ENCODE data around the gene LOX.

LOX gene, protein sequence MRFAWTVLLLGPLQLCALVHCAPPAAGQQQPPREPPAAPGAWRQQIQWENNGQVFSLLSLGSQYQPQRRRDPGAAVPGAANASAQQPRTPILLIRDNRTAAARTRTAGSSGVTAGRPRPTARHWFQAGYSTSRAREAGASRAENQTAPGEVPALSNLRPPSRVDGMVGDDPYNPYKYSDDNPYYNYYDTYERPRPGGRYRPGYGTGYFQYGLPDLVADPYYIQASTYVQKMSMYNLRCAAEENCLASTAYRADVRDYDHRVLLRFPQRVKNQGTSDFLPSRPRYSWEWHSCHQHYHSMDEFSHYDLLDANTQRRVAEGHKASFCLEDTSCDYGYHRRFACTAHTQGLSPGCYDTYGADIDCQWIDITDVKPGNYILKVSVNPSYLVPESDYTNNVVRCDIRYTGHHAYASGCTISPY

DNA sequence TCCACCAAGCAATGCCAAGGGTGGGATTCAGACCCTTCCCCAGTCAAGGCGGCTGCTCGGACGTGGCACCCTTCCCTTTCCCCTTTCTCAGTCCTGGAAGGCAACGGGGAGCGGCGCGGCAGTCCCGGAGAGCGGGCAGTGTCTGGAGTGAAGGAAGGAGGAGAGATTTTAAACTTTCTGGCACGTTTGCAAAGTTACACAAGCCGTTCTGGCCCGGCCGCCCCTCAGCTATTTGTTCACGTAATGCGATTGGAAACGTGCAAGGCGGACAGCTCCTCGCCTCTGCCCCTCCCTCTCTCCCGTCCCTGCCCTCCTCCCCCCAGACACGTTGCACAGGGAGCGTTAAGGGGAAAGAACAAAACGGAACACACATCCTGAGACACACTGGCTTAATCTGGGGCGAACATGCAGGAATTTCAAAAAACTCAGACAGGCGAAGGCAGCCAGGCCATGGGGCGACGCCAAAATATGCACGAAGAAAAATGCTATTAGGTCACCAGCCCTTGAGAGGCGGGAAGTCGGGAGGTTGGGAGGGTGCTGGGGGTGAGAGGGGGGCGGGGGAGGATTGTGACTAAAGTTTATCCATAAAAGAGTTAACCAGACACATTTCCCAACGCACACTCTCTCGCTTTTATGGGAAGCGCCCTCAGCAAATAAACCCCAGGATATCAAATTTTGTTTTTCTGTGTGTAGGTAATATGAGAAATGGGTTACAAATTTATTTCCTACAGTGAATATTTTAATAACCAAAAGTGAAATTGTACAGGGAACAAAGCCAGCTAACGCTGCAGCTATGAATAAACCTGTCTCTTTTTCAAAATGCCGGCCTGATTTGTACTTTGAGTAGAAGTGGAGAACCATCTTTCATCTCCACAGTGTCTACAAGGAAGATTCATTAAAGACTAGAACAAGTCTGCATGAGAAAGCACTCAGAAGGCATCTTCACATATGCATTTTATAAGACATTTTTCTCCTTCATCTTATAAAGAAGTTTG is at the start of gene LOX:
Gene LOX, minus strand, starts transcription at position 144 of the 995 bp plus-strand sequence. CDS start 274 bp downstream, outside the sequence.
- H3K79me2 ChIP-seq (ENCODE audit: control insufficient read depth, insufficient read depth, low read length, unreplicated experiment): peaks cover 46% of the 10 kb centered on the region
- H3K27me3 ChIP-seq (ENCODE audit: insufficient read depth, low read length): no peaks in the 10 kb centered on the region
- peaks cover 17% of the 10 kb centered on the region for H3K36me3 ChIP-seq (ENCODE audit: insufficient read depth, low read length)
- peak within 1 kb of the TSS; percentile 96 for H3K4me3 ChIP-seq (ENCODE audit: low read depth, low read length)
- H3K4me1 ChIP-seq (ENCODE audit: control insufficient read depth, insufficient read depth, low read length, unreplicated experiment): peaks cover 41% of the 10 kb centered on the region
- H2AFZ ChIP-seq (ENCODE audit: low read length, unreplicated experiment): peak within 1 kb of the TSS; percentile 89
- peak within 1 kb of the TSS; percentile 88 for H3K27ac ChIP-seq (ENCODE audit: low read depth, low read length)

DNA sequence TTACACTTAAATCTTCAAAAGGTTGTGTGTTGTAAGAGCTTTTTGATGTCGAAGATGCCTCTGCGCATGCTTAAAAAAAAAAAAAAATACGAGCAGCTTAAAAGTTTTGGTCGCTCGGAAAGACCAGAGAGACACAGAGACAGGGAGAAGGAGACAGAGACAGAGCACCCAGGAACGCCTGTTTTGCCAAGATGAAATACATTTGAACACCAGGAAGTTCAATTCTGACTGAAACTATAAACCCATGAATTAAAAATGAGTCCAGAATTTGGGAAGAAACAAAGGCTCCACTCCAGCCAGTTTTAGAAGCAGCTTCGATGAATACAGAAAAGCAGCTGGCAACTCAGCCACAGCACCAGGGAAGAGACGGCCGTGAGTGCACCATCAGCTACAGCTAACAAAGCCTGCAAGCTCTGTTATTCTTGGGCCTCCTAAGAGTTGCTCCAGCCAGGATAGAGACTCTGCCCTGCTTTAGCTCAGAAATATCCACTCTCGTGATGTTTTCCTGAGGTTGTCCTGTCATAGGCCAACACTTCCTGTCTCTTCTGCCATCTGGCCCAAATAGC is 48.8 kb upstream of the LOX start:
- no peak overlapping the region for H3K4me3 ChIP-seq (ENCODE audit: low read depth, low read length)
- no peaks in the 10 kb centered on the region for H3K27me3 ChIP-seq (ENCODE audit: insufficient read depth, low read length)
- H3K4me1 ChIP-seq (ENCODE audit: control insufficient read depth, insufficient read depth, low read length, unreplicated experiment): peaks cover 7% of the 10 kb centered on the region
- peak overlapping the region; percentile 4; the same call in 1 of the 2 replicates for H3K27ac ChIP-seq (ENCODE audit: low read depth, low read length)
- H3K79me2 ChIP-seq (ENCODE audit: control insufficient read depth, insufficient read depth, low read length, unreplicated experiment): no peaks in the 10 kb centered on the region
- H3K36me3 ChIP-seq (ENCODE audit: insufficient read depth, low read length): no peaks in the 10 kb centered on the region
- no peak overlapping the region for H2AFZ ChIP-seq (ENCODE audit: low read length, unreplicated experiment)

DNA sequence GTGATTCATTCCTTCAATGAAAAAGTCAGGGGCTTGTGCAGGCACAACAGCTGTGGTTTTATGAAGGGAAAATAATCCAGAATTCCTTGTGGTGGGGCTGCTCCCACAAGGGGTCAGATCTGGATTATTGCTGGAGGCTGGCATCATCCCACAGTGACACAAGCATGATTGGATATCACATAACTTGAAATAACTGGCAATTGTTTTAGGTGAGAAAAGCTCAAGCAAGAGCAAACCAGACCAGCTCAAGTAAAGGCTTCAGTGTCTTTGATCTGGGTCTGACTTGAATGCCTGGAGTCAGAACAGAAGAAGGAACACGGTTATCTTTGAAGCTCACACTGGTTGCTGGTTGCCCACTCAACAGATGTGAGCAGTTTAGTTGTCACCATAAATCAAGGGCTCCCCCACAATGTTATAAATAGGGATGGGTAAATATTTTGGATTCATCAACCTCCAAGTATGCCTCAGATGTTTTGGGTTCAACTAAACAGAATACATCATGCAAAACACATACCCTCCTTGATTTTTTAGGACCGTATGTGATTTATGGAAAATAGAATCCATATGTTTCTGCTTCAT is 48.2 kb upstream of the LOX start:
- no peak overlapping the region for H3K4me3 ChIP-seq (ENCODE audit: low read depth, low read length)
- H3K36me3 ChIP-seq (ENCODE audit: insufficient read depth, low read length): no peaks in the 10 kb centered on the region
- H3K4me1 ChIP-seq (ENCODE audit: control insufficient read depth, insufficient read depth, low read length, unreplicated experiment): peaks cover 12% of the 10 kb centered on the region
- H2AFZ ChIP-seq (ENCODE audit: low read length, unreplicated experiment): no peak overlapping the region
- H3K79me2 ChIP-seq (ENCODE audit: control insufficient read depth, insufficient read depth, low read length, unreplicated experiment): no peaks in the 10 kb centered on the region
- no peak overlapping the region for H3K27ac ChIP-seq (ENCODE audit: low read depth, low read length)
- no peaks in the 10 kb centered on the region for H3K27me3 ChIP-seq (ENCODE audit: insufficient read depth, low read length)

DNA sequence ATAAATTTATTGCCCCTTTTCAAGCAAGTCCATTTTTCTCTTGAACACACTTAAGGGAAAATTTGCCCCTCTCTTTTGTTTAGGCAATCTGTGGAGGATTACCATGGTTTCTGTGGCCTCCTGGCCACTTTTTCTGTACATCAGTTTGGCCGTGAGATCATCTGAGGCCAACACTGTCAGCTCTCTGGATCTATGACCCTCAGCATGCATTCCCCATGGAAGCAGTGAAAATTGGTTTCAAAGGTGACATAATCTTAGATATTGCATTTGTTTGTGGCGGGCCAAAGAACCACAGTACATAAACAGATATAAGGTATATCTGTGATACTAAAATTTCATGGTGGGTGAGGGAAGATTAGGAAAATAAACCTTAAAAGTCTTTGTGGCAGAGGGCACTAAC is 46.7 kb upstream of the LOX start:
- H2AFZ ChIP-seq (ENCODE audit: low read length, unreplicated experiment): no peak overlapping the region
- no peaks in the 10 kb centered on the region for H3K36me3 ChIP-seq (ENCODE audit: insufficient read depth, low read length)
- no peaks in the 10 kb centered on the region for H3K27me3 ChIP-seq (ENCODE audit: insufficient read depth, low read length)
- no peak overlapping the region for H3K27ac ChIP-seq (ENCODE audit: low read depth, low read length)
- peaks cover 19% of the 10 kb centered on the region for H3K4me1 ChIP-seq (ENCODE audit: control insufficient read depth, insufficient read depth, low read length, unreplicated experiment)
- H3K79me2 ChIP-seq (ENCODE audit: control insufficient read depth, insufficient read depth, low read length, unreplicated experiment): no peaks in the 10 kb centered on the region
- no peak overlapping the region for H3K4me3 ChIP-seq (ENCODE audit: low read depth, low read length)

DNA sequence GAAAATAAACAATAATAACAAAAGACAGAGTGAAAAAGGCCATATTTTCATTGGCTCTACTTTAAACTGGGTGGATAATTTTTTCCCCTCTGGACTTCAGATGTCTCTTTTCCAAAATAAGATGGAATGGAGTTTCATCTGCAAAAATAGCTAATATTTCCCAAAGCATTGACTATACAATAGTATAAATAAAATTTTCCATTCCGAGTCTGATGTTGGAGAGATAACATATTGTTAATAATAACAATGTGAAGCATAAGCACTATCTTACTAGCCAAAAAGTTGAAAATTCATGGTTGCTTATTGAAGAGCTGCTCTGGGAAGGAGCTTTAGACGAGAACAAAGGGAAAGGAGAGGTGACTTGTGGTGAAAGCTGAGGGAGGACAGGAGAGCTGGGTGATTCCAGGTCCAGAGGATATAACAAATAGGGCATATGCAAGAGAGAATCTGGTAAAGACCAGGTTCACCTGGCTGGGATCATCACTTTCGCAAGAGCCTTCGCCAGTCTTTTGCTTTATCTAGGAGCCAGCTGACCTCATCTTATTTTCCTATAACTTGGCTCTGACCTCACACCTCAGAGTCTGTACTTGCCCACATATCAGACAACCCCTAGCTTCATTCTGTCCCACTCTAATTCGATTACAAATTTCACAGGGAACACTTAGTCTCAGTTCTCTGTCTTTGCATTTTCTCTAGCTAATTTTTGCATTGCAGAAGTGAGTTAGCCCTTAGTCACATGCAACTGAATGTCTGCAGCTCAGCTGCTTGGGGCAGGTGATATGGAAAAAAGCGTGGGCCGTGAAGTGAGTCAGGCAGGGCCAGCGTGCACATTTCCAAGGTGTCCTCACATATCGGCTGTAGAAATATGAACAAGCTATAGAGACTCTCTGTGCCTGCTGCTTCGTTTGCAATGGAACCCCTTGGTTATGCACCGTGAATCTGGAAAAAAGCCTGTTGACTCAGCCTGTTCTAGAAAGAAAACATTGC is 43.7 kb upstream of the LOX start:
- Histone ChIP-seq H3K4me3 (ENCODE audit: low read depth, low read length) (no peak overlapping the region), H3K27me3 (ENCODE audit: insufficient read depth, low read length) (no peaks in the 10 kb centered on the region), H3K4me1 (ENCODE audit: control insufficient read depth, insufficient read depth, low read length, unreplicated experiment) (peaks cover 16% of the 10 kb centered on the region), H2AFZ (ENCODE audit: low read length, unreplicated experiment) (no peak overlapping the region), H3K36me3 (ENCODE audit: insufficient read depth, low read length) (no peaks in the 10 kb centered on the region), H3K79me2 (ENCODE audit: control insufficient read depth, insufficient read depth, low read length, unreplicated experiment) (no peaks in the 10 kb centered on the region), H3K27ac (ENCODE audit: low read depth, low read length) (peak overlapping the region; percentile 15; the same call in 1 of the 2 replicates)

DNA sequence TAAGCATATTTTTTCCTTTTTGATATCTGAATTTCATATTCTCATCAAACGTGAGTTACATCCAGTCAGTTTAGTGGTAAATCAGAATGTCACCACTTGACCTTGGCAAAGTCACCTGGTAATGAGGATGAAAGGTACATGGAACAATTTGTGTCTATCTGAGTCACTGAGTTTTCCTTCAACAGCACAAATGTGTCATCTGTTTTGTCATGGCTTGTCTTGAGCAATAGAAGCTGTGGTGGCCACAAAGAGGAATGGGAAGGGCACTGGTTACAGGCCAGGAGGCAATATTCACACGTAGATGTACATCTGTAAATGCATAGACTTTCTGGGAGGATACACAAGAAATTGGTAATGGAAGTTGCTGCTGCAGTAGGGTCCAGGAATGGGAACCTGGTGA is 42.9 kb upstream of the LOX start:
- H3K36me3 ChIP-seq (ENCODE audit: insufficient read depth, low read length): no peaks in the 10 kb centered on the region
- H3K4me1 ChIP-seq (ENCODE audit: control insufficient read depth, insufficient read depth, low read length, unreplicated experiment): peaks cover 16% of the 10 kb centered on the region
- H3K27ac ChIP-seq (ENCODE audit: low read depth, low read length): peak overlapping the region; percentile 7; the same call in 1 of the 2 replicates
- no peak overlapping the region for H3K4me3 ChIP-seq (ENCODE audit: low read depth, low read length)
- H3K27me3 ChIP-seq (ENCODE audit: insufficient read depth, low read length): no peaks in the 10 kb centered on the region
- H3K79me2 ChIP-seq (ENCODE audit: control insufficient read depth, insufficient read depth, low read length, unreplicated experiment): no peaks in the 10 kb centered on the region
- no peak overlapping the region for H2AFZ ChIP-seq (ENCODE audit: low read length, unreplicated experiment)

DNA sequence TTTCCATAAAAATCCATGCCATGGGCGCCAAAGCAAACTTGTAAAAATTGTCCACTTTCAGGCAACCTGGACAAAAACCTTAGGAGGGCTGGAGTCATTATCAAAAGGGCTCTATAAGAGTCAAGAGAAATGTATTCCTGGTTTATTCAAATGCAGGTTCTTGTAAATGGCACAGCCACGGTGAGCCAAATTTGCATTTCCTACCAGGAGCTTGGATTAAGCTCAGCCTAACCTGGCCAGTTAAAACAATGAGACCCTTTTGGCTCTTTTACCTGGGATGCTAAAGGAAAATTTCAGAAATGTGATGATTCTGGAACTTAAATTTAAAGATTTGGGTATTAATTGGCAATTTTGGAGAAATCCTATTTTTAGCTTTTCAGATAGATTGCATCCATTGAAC is 42.4 kb upstream of the LOX start:
- no peaks in the 10 kb centered on the region for H3K27me3 ChIP-seq (ENCODE audit: insufficient read depth, low read length)
- peak overlapping the region; percentile 7; the same call in 1 of the 2 replicates for H3K27ac ChIP-seq (ENCODE audit: low read depth, low read length)
- H3K4me1 ChIP-seq (ENCODE audit: control insufficient read depth, insufficient read depth, low read length, unreplicated experiment): peaks cover 16% of the 10 kb centered on the region
- H2AFZ ChIP-seq (ENCODE audit: low read length, unreplicated experiment): no peak overlapping the region
- H3K79me2 ChIP-seq (ENCODE audit: control insufficient read depth, insufficient read depth, low read length, unreplicated experiment): no peaks in the 10 kb centered on the region
- H3K36me3 ChIP-seq (ENCODE audit: insufficient read depth, low read length): no peaks in the 10 kb centered on the region
- no peak overlapping the region for H3K4me3 ChIP-seq (ENCODE audit: low read depth, low read length)

DNA sequence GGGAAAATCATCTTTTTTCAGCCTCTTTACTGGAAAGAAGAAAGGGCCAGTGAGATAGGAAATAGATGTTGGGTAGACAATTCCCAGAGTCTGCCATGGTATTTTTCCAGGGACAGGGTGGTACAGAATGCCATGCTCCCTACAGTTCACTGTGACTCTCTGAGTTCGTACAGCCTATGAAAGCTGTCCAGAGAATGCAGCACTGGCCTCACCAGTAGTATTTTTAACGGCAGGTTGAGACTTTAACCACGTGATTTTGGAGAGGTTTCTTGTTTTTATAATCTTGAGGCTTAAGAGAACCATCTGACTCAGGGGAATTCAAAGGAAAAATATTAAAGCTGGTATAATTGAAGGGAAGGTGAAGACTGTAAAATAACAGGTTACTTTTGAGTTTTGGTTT is 41.1 kb upstream of the LOX start:
- peaks cover 16% of the 10 kb centered on the region for H3K4me1 ChIP-seq (ENCODE audit: control insufficient read depth, insufficient read depth, low read length, unreplicated experiment)
- no peaks in the 10 kb centered on the region for H3K36me3 ChIP-seq (ENCODE audit: insufficient read depth, low read length)
- no peak overlapping the region for H3K27ac ChIP-seq (ENCODE audit: low read depth, low read length)
- no peak overlapping the region for H2AFZ ChIP-seq (ENCODE audit: low read length, unreplicated experiment)
- H3K79me2 ChIP-seq (ENCODE audit: control insufficient read depth, insufficient read depth, low read length, unreplicated experiment): no peaks in the 10 kb centered on the region
- no peaks in the 10 kb centered on the region for H3K27me3 ChIP-seq (ENCODE audit: insufficient read depth, low read length)
- H3K4me3 ChIP-seq (ENCODE audit: low read depth, low read length): no peak overlapping the region

DNA sequence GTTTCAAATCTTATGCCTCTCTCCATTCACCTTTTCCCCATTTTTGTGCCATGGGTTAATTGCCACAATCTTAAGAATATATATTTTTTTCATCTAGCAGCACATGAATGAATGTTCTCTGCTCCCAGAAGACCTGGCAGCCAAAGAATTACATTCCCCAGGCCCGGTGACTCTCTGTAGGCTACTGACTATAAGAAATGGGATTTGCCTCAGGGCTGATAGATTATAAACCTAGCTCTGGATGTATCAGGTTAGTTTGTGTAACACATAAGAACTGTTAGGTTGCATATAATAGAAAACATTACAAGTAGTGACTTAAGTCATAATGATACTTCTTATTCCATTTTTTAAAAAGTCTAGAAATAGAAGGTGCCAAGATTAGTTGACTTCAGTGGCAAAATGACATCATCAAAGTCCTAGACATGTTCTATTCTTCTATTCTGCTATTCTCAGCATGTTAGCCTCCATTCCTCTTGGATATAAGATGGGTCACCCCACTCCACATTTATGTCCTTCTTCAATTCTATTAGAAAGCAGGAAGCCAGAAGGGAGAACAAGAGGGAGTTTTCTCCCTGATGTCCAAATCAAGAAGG is 40.4 kb upstream of the LOX start:
- Histone ChIP-seq H3K4me3 (ENCODE audit: low read depth, low read length) (no peak overlapping the region), H2AFZ (ENCODE audit: low read length, unreplicated experiment) (no peak overlapping the region), H3K4me1 (ENCODE audit: control insufficient read depth, insufficient read depth, low read length, unreplicated experiment) (peaks cover 16% of the 10 kb centered on the region), H3K36me3 (ENCODE audit: insufficient read depth, low read length) (no peaks in the 10 kb centered on the region), H3K79me2 (ENCODE audit: control insufficient read depth, insufficient read depth, low read length, unreplicated experiment) (no peaks in the 10 kb centered on the region), H3K27ac (ENCODE audit: low read depth, low read length) (no peak overlapping the region), H3K27me3 (ENCODE audit: insufficient read depth, low read length) (no peaks in the 10 kb centered on the region)
